K562 (cell line): ENCODE results near the gene GABARAPL1.

ENCODE experiments used
- CEBPB ChIP-seq: fragments of 450-650 bp; IDR thresholded peaks from 2 replicates; pipeline ENCODE4 v1.6.1; 2016; ENCODE audit warnings: missing genetic modification characterization, missing compliant biosample characterization
- CREM ChIP-seq: IDR thresholded peaks from 2 replicates; pipeline ENCODE4 v1.6.1; 2014; ENCODE audit warnings: antibody characterized with exemption, low read depth
- CTCF ChIP-seq, 3 experiments: IDR thresholded peaks in 2 of 3; conservative IDR thresholded peaks in 1 of 3; 2 replicates each; pipeline ENCODE4 v1.5.1; 2011 to 2012; ENCODE audit warnings: low read length in 3 of 3, mild to moderate bottlenecking in 3 of 3, control low read depth in 2 of 3, improper control_type of control experiment in 1 of 3, inconsistent platforms in 1 of 3, low read depth in 1 of 3, mixed read lengths in 1 of 3, moderate library complexity in 1 of 3; ENCODE audit not compliant: insufficient read depth in 2 of 3
- POLR2AphosphoS5 ChIP-seq: IDR thresholded peaks from 2 replicates; pipeline ENCODE4 v1.6.1; 2011; ENCODE audit warnings: mild to moderate bottlenecking, low read depth, low read length, moderate library complexity; ENCODE audit not compliant: control insufficient read depth, insufficient read depth
- SOX6 ChIP-seq: fragments of 450-650 bp; IDR thresholded peaks from 2 replicates; pipeline ENCODE4 v1.6.1; 2014; ENCODE audit warnings: mild to moderate bottlenecking

DNA sequence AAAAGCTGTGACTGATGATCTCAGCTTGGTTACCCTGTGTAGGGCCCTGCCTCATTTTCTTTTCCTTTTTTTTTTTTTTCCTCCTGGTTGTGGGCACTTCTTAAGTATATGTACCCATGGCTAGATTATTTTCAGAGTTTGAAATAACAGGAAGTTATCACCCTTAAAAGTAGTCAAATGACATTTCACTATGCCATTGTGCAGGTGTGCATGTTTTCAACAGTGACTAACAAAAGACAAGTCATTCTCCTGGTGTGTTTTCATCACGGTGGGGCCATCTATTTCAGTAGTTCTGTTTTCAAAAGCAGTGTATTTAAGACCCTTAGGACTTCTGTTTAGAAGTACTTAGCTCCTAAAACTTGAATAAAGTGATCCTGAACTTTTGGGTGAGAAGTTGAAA lies 15.0 kb downstream of the GABARAPL1 start:
- TF ChIP-seq SOX6 (no peak), CEBPB (tag) (no peak), CREM (no peak), CTCF (IDR thresholded peaks at IDR 0.05 in 2 of 3, conservative IDR thresholded peaks at IDR 0.05 in 1 of 3; ENCODE audit: insufficient read depth in 2 of 3, low read depth in 1 of 3, low read length in 3 of 3) (no peak), POLR2AphosphoS5 (no peak)
